K562 (cell line): ENCODE measurements around the gene IFNA14. TPM values are rescaled to one million over a fixed set of nuclear protein-coding genes. Genes with fewer than 3 reads are reported as not detected.

ENCODE experiments used
- ATAC-seq: fragments of 200-7000 bp; cut with Tn5 transposase; 3 replicates; pipeline ENCODE4 v1.9.1; 2020; ENCODE audit warnings: moderate library complexity
- Bru-seq: library from RNA; stranded (reverse); fragments of 400-500 nt; gene quantifications from one replicate; lab custom pipeline; 2021; lab: Mats Ljungman, UMichigan
- BruChase-seq, 2 experiments: library from RNA; stranded (reverse); fragments of 400-500 nt; gene quantifications; one replicate each; lab custom pipeline; 2021; lab: Mats Ljungman, UMichigan
- BruUV-seq: library from RNA; stranded (reverse); fragments of 400-500 nt; replicated peaks from 2 replicates; lab custom pipeline; 2021; lab: Mats Ljungman, UMichigan
- CTCF ChIA-PET: fragments of 300-600 bp; formaldehyde crosslinking; extraction: SDS; loops from one replicate; lab custom pipeline; 2021; ENCODE audit warnings: low intra/inter-chr PET ratio; lab: Yijun Ruan, JAX
- POLR2A ChIA-PET: fragments of 300-600, 350-650 bp; sonication (Branson Sonifier 250); formaldehyde crosslinking; extraction: SDS; loops from one replicate; lab custom pipeline; 2021; ENCODE audit warnings: antibody characterized with exemption, inconsistent platforms; lab: Yijun Ruan, JAX
- DNase-seq, 4 experiments: peaks; one replicate each; pipeline versions ENCODE4 v3.0.0 to v3.0.0-alpha.2; 2011 to 2018; ENCODE audit warnings: low spot score in 3 of 4, mixed read lengths in 3 of 4; ENCODE audit errors: extremely low read depth in 1 of 4
- FAIRE-seq: peaks from 2 replicates; lab custom pipeline; 2011; peaks lifted over from hg19 to GRCh38; lab: Jason Lieb, UNC
- H2AFZ ChIP-seq: 2 replicates; pipeline ENCODE4 v1.6.0; 2011; ENCODE audit warnings: low read depth, low read length, control low read depth, inconsistent platforms
- H3K27ac ChIP-seq: fragments of 200-600 bp; 3 replicates; pipeline ENCODE4 v1.8.0; 2011; ENCODE audit warnings: low read depth, mild to moderate bottlenecking, control low read depth, inconsistent platforms, low read length, moderate library complexity, mixed read lengths; ENCODE audit errors: extremely low read depth
- H3K27me3 ChIP-seq, 2 experiments: fragments of 300-600 bp in 1 of 2; 2 replicates in 1 of 2; 3 replicates in 1 of 2; pipeline versions ENCODE4 v1.6.0 to v1.8.0; 2011; ENCODE audit warnings: inconsistent platforms in 2 of 2, low read length in 2 of 2, mild to moderate bottlenecking in 1 of 2, mixed read lengths in 1 of 2, moderate library complexity in 1 of 2; ENCODE audit not compliant: control insufficient read depth in 2 of 2, insufficient read depth in 2 of 2
- H3K36me3 ChIP-seq: fragments of 300-600 bp; 3 replicates; pipeline ENCODE4 v1.8.0; 2011; ENCODE audit warnings: mild to moderate bottlenecking, low read length, inconsistent platforms; ENCODE audit not compliant: control insufficient read depth, insufficient read depth
- H3K4me1 ChIP-seq, 2 experiments: fragments of 200-600 bp in 1 of 2; replicated peaks in 1 of 2; 2 replicates in 1 of 2; 3 replicates in 1 of 2; pipeline versions ENCODE4 v1.5.1 to v1.8.0; 2011; ENCODE audit warnings: inconsistent platforms in 2 of 2, low read length in 2 of 2, mild to moderate bottlenecking in 1 of 2, mixed read lengths in 1 of 2, moderate library complexity in 1 of 2; ENCODE audit not compliant: control insufficient read depth in 2 of 2, insufficient read depth in 2 of 2
- H3K4me2 ChIP-seq: 2 replicates; pipeline ENCODE4 v1.6.1; 2011; ENCODE audit warnings: low read length, control low read depth, inconsistent platforms, mixed read lengths; ENCODE audit not compliant: insufficient read depth
- H3K4me3 ChIP-seq: fragments of 200-600 bp; sonication (generic), shearing (Covaris generic); 2 replicates; pipeline ENCODE4 v1.5.1; 2016; ENCODE audit warnings: control low read depth, inconsistent platforms
- H3K79me2 ChIP-seq: fragments of 200-600 bp; 3 replicates; pipeline ENCODE4 v1.8.0; 2011; ENCODE audit warnings: low read length, inconsistent platforms; ENCODE audit not compliant: control insufficient read depth, insufficient read depth
- H3K9ac ChIP-seq, 2 experiments: 2 replicates each; pipeline versions ENCODE4 v1.6.0 to v1.6.1; 2011; ENCODE audit warnings: low read depth in 2 of 2, low read length in 2 of 2, control low read depth in 1 of 2, inconsistent platforms in 1 of 2, mild to moderate bottlenecking in 1 of 2, mixed read lengths in 1 of 2; ENCODE audit not compliant: insufficient read depth in 1 of 2
- H3K9me1 ChIP-seq: one replicate; pipeline ENCODE4 v1.6.0; 2011; ENCODE audit warnings: inconsistent platforms, mild to moderate bottlenecking, low read length, moderate library complexity; ENCODE audit not compliant: control insufficient read depth, insufficient read depth
- H3K9me3 ChIP-seq: replicated peaks from 2 replicates; pipeline ENCODE4 v1.5.1; 2011; ENCODE audit warnings: low read depth, low read length, inconsistent platforms; ENCODE audit not compliant: control insufficient read depth, insufficient read depth
- H4K20me1 ChIP-seq: replicated peaks from 2 replicates; pipeline ENCODE4 v1.6.1; 2011; ENCODE audit warnings: low read length, inconsistent platforms, mixed read lengths; ENCODE audit not compliant: control insufficient read depth, insufficient read depth
- BRD9 ChIP-seq: fragments of 450-650 bp; IDR thresholded peaks from 2 replicates; pipeline ENCODE4 v1.6.1; 2018; ENCODE audit warnings: low read depth; ENCODE audit not compliant: partially characterized antibody
- DACH1 ChIP-seq: fragments of 450-650 bp; IDR thresholded peaks from 2 replicates; pipeline ENCODE4 v1.6.1; 2018; ENCODE audit not compliant: partially characterized antibody
- EGR1 ChIP-seq: fragments of 450-650 bp; conservative IDR thresholded peaks from 2 replicates; pipeline ENCODE4 v1.6.1; 2017; ENCODE audit warnings: mild to moderate bottlenecking
- RBM34 ChIP-seq: fragments of 200-400 bp; formaldehyde crosslinking; IDR thresholded peaks from 2 replicates; pipeline ENCODE4 v1.6.1; 2018; ENCODE audit warnings: low read length, borderline replicate concordance; ENCODE audit not compliant: insufficient read depth
- SNIP1 ChIP-seq: fragments of 450-650 bp; IDR thresholded peaks from 2 replicates; pipeline ENCODE4 v1.7.1; 2017; ENCODE audit warnings: low read depth, mild to moderate bottlenecking
- TAF9B ChIP-seq: fragments of 450-650 bp; IDR thresholded peaks from 2 replicates; pipeline ENCODE4 v1.6.1; 2018; ENCODE audit warnings: mild to moderate bottlenecking; ENCODE audit not compliant: partially characterized antibody
- XRCC4 ChIP-seq: IDR thresholded peaks from one replicate; pipeline ENCODE4 v1.6.1; 2011; ENCODE audit not compliant: insufficient read depth, insufficient read length; ENCODE audit errors: extremely low read depth
- ZNF75A ChIP-seq: fragments of 450-650 bp; formaldehyde crosslinking; IDR thresholded peaks from 2 replicates; pipeline ENCODE4 v1.4.0; 2020; ENCODE audit warnings: mild to moderate bottlenecking
- WGBS: fragments of 100-300 bp; shearing (Covaris generic); methylation state at CpG from one replicate; pipeline ENCODE4 v1.1.6; 2016; ENCODE audit warnings: low coverage, mixed read lengths; ENCODE audit not compliant: insufficient coverage; ENCODE audit errors: missing lambda C conversion rate; 5-methylcytosine and 5-hydroxymethylcytosine counted together
- in situ Hi-C: fragments of 300-500 bp; cut with MboI; formaldehyde crosslinking; loops from 4 replicates; pipeline ENCODE4 v1.15.0; 2018; ENCODE audit warnings: inconsistent platforms, mixed read lengths
- intact Hi-C: fragments of 100-400 bp; cut with micrococcal nuclease; formaldehyde crosslinking; loops from 2 replicates; pipeline ENCODE4 v1.14.2; 2022
- long read RNA-seq, 3 experiments: library from polyadenylated mRNA in 2 of 3; library from RNA in 1 of 3; unstranded in 2 of 3; stranded (forward) in 1 of 3; transcript quantifications; one replicate each; pipeline ENCODE4 v2.0.0, GENCODE V29; 2019 to 2022
- polyA minus RNA-seq, 3 experiments: library from RNA; depleted of rRNA, polyadenylated mRNA; stranded (reverse); fragments of >200 nt; gene quantifications; 2 replicates each; pipeline ENCODE4 v1.2.3, GENCODE V29; 2011
- polyA plus RNA-seq, 8 experiments: library from polyadenylated mRNA; depleted of rRNA in 4 of 8; stranded (reverse) in 5 of 8; unstranded in 3 of 8; fragments of >200 nt; fragmentation: Nextera tagmentation in 2 of 8; fragmentation: Illumina TruSeq in 1 of 8; extraction: Ambion mirVana in 2 of 8; extraction: Trizol in 1 of 8; gene quantifications; 2 replicates each; pipeline versions ENCODE4 v1.2.1 to v1.2.3, GENCODE V29; 2011 to 2014; ENCODE audit warnings: inconsistent platforms in 1 of 8, missing spikeins in 1 of 8
- total RNA-seq, 7 experiments: library from RNA; depleted of rRNA in 6 of 7; stranded (reverse); fragments of >200 nt in 6 of 7; fragmentation: Illumina TruSeq in 2 of 7; extraction: Trizol in 2 of 7; gene quantifications; 2 replicates each; pipeline versions ENCODE4 v1.2.1 to v1.2.3, GENCODE V29; 2011 to 2021; ENCODE audit warnings: low replicate concordance in 1 of 7

Gene IFNA14
- total RNA-seq (2011; cell fraction: chromatin; rRNA removed; ENCODE audit: low replicate concordance) = not detected in 2 replicates
- not detected in 2 replicates for total RNA-seq (2011; cell fraction: nucleolus; rRNA removed)
- total RNA-seq (2011; cell fraction: nucleoplasm; rRNA removed) = not detected in 2 replicates
- total RNA-seq (2014; rRNA removed) = not detected in 2 replicates
- not detected in 2 replicates for total RNA-seq (2014; rRNA removed; fragmentation: Illumina TruSeq; extraction: Trizol)
- not detected in 2 replicates for total RNA-seq (2015; rRNA removed; fragmentation: Illumina TruSeq; extraction: Trizol)
- not detected in 2 replicates for total RNA-seq (2021)
- polyA plus RNA-seq (2011; rRNA removed) = not detected in 2 replicates
- not detected in 2 replicates for polyA plus RNA-seq (2011; cell fraction: cytosol; rRNA removed)
- polyA plus RNA-seq (2011; cell fraction: nucleus; rRNA removed) = not detected in 2 replicates
- not detected in 2 replicates for polyA plus RNA-seq (2012)
- not detected in 2 replicates for polyA plus RNA-seq (2014; fragmentation: Illumina TruSeq; extraction: Trizol)
- not detected for polyA plus RNA-seq (2014; fragmentation: Nextera tagmentation; extraction: Ambion mirVana)
- polyA plus RNA-seq (2014; rRNA removed) = not detected in 2 replicates
- polyA minus RNA-seq (2011; rRNA and poly(A)+ RNA removed) = not detected in 2 replicates
- polyA minus RNA-seq (2011; cell fraction: cytosol; rRNA and poly(A)+ RNA removed) = not detected in 2 replicates
- polyA minus RNA-seq (2011; cell fraction: nucleus; rRNA and poly(A)+ RNA removed) = not detected in 2 replicates
- Bru-seq, nascent RNA = not detected
- not detected for BruChase-seq, experiment 1, labeled RNA remaining after a 2-hour chase
- BruChase-seq, experiment 2, labeled RNA remaining after a 6-hour chase = not detected
- long read RNA-seq, experiment 1 = 0 reads
- long read RNA-seq, experiment 2 = 0 reads
- long read RNA-seq, experiment 3 = 0 reads

- in situ Hi-C loops = no loop called here
These were observed at the start of gene IFNA14 for GRCh38 chr9:21239911-21240310. TSS of gene IFNA14 (minus strand) at chr9:21240005. CDS start at chr9:21239935, 70 bp downstream.

More at GRCh38 chr9:21239911-21240310, at the start of gene IFNA14:
- Histone ChIP-seq H3K4me3 (no peak within 1 kb of the TSS), H3K9ac (no peak within 1 kb of the TSS), H3K4me1 (no peaks in the 10 kb centered on the region), H3K36me3 (no peaks in the 10 kb centered on the region), H4K20me1 (no peaks in the 10 kb centered on the region), H3K9me3 (no peaks in the 10 kb centered on the region), H3K27me3 (no peaks in the 10 kb centered on the region), H3K27ac (no peak within 1 kb of the TSS), H3K79me2 (no peaks in the 10 kb centered on the region), H2AFZ (no peak within 1 kb of the TSS), H3K4me2 (no peak within 1 kb of the TSS), H3K9me1 (no peaks in the 10 kb centered on the region)
- TF ChIP-seq TAF9B (no peak), ZNF75A (no peak), RBM34 (no peak), EGR1 (no peak), SNIP1 (no peak), BRD9 (no peak), XRCC4 (no peak), DACH1 (no peak)
- intact Hi-C loops = no loop called here
- ChIA-PET POLR2A (no interaction called here), CTCF (no interaction called here)
- FAIRE-seq (no peak), ATAC-seq (no peak), DNase-seq (no peak)
- no CpG with 5 or more reads among the region's 2 CpGs for WGBS
- BruUV-seq = no TSS peak
